ENCODE data around the gene VWA5B1. TPM values are rescaled to one million over a fixed set of nuclear protein-coding genes. Genes with fewer than 3 reads are reported as not detected.

Gene VWA5B1
- total RNA-seq, 2 donors from 2014 or later: 0.22 to 0.43 TPM

GRCh38 chr1:20356850-20357459 is 66.3 kb downstream of the VWA5B1 start:
- Histone ChIP-seq H3K27me3 (no peaks in the 10 kb centered on the region), H3K36me3 (no peaks in the 10 kb centered on the region), H3K27ac (peak overlapping the region in 1 of 2 donors; percentile 92), H3K9me3 (no peaks in the 10 kb centered on the region), H3K4me1 (peaks cover 0 to 37% of the 10 kb centered on the region in 2 donors), H3K4me3 (no peak overlapping the region)
- no peak for DNase-seq (ENCODE audit: low spot score)
- TF ChIP-seq CTCF (IDR thresholded peaks at IDR 0.05): no peak

DNA sequence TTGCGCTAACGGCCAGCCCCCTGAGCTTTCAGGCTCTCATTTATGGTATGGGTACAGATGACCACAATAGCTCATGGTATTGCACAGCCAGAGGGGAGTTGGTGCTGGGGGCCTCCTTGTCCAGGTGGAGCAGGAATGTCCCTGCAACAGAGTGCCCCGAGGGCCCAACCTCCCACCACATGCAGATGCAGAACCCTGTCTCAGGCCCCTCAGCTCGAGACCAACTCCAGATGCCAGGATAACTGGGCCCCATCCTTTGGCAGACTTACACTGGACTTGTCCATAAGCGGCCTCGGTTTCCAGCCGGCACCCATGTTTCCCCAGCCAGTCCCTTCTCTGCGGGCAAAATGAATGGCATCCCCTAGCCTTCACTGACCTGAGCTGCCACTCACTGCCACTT is 67.1 kb downstream of the VWA5B1 start:
- H3K9me3 ChIP-seq: no peaks in the 10 kb centered on the region
- no peaks in the 10 kb centered on the region for H3K27me3 ChIP-seq
- peaks cover 0 to 38% of the 10 kb centered on the region in 2 donors for H3K4me1 ChIP-seq
- H3K27ac ChIP-seq: peak overlapping the region; percentile 48 to 92
- H3K4me3 ChIP-seq: no peak overlapping the region
- DNase-seq (ENCODE audit: low spot score): no peak
- H3K36me3 ChIP-seq: no peaks in the 10 kb centered on the region
- no peak for TF ChIP-seq CTCF (IDR thresholded peaks at IDR 0.05)

GRCh38 chr1:20358761-20359263 is 68.1 kb downstream of the VWA5B1 start:
- DNase-seq (ENCODE audit: low spot score): no peak
- H3K27ac ChIP-seq: peak overlapping the region; percentile 48 to 92
- peaks cover 0 to 38% of the 10 kb centered on the region in 2 donors for H3K4me1 ChIP-seq
- no peak for TF ChIP-seq CTCF (IDR thresholded peaks at IDR 0.05)
- no peaks in the 10 kb centered on the region for H3K36me3 ChIP-seq
- H3K4me3 ChIP-seq: no peak overlapping the region
- no peaks in the 10 kb centered on the region for H3K9me3 ChIP-seq
- H3K27me3 ChIP-seq: no peaks in the 10 kb centered on the region

DNA sequence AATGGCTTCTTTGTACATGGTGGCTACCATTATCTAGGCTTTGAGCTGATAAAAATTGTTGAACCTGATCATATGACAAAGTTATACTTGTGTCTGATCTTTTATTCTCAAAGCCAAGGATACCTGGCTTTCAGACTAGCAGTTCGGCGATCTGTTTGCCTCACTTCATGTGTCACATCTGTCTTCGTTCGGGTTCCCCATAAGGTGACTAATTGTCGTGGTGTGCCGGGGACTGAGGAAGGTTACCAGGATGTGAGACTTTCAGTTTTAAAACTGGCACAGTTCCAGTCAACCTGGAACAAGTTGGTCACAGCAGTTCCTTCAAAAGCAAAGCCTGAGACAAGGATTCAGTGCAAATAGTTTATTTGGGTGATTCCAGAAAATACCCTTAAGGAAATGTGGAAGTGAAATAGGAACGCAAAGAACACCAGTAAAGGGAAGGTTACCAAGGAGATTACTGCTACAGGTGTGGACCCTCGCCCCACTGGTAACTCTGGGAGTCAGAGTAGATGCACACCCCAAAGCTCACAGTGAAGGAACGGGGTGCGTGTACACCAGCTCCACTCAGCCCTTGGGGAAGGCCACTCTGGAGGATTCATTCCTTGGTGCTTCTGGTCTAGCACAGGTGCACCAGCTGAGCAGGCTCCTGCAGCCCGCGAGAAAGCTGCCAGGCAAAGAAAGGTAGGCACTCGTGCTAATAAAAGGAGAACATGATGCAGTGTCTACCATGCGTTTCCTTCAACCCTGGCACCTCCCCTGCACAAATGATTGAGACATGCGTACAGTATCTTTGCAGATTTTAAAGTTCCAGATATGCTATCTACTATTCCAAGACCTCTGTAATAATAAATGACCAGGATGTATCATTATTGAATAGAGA is 69.0 kb downstream of the VWA5B1 start:
- peak overlapping the region; percentile 48 to 92 for H3K27ac ChIP-seq
- H3K27me3 ChIP-seq: no peaks in the 10 kb centered on the region
- no peaks in the 10 kb centered on the region for H3K36me3 ChIP-seq
- no peaks in the 10 kb centered on the region for H3K9me3 ChIP-seq
- no peak overlapping the region for H3K4me3 ChIP-seq
- peaks cover 0 to 38% of the 10 kb centered on the region in 2 donors for H3K4me1 ChIP-seq
- DNase-seq (ENCODE audit: low spot score): no peak
- no peak for TF ChIP-seq CTCF (IDR thresholded peaks at IDR 0.05)

- no peak for DNase-seq (ENCODE audit: low spot score)
- Histone ChIP-seq H3K9me3 (no peaks in the 10 kb centered on the region), H3K4me3 (no peak overlapping the region), H3K27me3 (no peaks in the 10 kb centered on the region), H3K4me1 (peaks cover 0 to 44% of the 10 kb centered on the region in 2 donors), H3K36me3 (no peaks in the 10 kb centered on the region), H3K27ac (no peak overlapping the region)
- no peak for TF ChIP-seq CTCF (IDR thresholded peaks at IDR 0.05)
These were observed 70.7 kb downstream of the VWA5B1 start for GRCh38 chr1:20361401-20361800.
